HG02938 (cell line): ENCODE results near the gene ORC3.

Source experiments
- ATAC-seq: cut with Tn5 transposase; IDR thresholded peaks from one replicate; pipeline ENCODE4 v1.9.1; 2021; ENCODE audit warnings: mild to moderate bottlenecking, moderate library complexity; ENCODE audit not compliant: unreplicated experiment

ORC3 gene

GRCh38 chr6:87589693-87590416 is at the start of gene ORC3, which contains the start of gene RARS2:
Gene ORC3, plus strand, starts transcription at chr6:87590135. Its CDS starts 34 bp downstream, at chr6:87590169.
Gene RARS2, minus strand, starts transcription at chr6:87589987. Its CDS starts 30 bp downstream, at chr6:87589957.
- peak; percentile 99 for ATAC-seq

DNA sequence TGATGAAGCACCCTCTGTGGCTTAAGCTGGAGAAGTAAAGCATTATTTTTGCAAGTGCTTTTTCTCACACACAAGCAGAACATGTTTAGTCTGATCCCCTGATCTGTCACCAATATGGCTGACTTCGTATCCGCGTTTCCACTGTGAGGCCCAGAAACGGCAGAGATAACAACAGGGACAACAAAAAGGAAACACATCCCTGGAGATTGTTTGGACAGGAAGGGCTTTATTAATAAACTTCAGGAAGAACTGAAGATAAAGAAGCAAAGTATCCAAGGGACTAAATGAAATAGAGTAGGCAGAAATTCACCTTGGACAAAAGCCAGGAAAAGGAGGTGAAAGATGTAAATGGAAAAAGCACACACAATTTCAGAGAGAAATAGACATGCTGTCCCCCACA is 49.4 kb upstream of the ORC3 start:
- no peak for ATAC-seq

DNA sequence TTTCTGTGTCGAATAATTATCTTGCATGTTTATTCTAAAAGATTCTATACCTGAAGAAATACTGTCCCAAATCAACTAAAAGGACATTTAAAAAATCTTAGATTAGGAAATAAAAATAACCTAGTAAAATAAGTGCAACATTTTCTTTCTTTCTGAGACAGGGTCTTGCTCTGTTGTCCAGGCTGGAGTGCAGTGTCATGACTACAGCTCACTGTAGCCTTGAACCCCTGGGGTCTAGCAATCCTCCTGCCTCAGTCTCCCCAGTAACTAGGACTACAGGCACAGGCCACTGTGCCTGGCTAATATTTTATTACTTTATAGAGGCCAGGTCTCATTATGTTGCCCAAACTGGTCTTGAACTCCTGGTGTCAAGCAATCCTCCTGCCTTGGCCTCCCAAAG is 48.9 kb upstream of the ORC3 start:
- ATAC-seq = no peak

GRCh38 chr6:87541744-87542143 is 48.2 kb upstream of the ORC3 start:
- ATAC-seq = no peak

- no peak for ATAC-seq
Observed at GRCh38 chr6:87543696-87544473, 46.0 kb upstream of the ORC3 start.

DNA sequence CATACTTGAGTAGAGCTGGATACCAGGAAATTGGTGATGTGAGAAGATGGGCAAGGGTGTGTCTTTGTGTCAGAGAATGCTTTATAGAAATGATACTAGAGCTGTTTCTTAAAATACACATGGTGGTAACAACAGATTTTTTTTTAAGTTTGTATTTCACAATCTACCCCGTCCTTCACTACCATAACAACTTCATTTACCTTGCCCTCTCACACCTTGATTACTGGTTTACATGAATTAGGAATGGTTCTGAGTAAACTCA is 45.5 kb upstream of the ORC3 start:
- ATAC-seq = no peak

DNA sequence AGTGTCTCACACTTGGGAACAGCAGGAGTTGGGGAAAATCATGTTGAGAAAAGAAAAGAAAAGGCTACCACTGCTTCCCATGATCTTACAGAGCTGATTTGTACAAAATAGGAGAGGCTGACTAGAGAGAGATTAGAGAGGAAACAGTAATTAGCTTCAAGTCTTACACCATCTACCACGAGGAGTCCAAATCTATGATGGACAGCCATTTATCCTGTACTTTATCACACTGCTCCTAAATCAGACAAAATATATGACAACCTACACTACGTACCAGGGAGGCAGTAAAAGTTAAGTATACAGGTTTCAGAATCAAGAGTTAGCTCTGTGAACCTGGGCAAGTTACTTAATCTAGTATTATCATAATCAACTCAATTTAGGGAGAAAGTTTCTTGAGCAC is 38.1 kb upstream of the ORC3 start:
- ATAC-seq = no peak

- no peak for ATAC-seq
Observed at GRCh38 chr6:87553159-87553765, 36.7 kb upstream of the ORC3 start.

- ATAC-seq = no peak
Observed at GRCh38 chr6:87555506-87555905, 34.4 kb upstream of the ORC3 start.

- no peak for ATAC-seq
Observed at GRCh38 chr6:87558446-87558845, 31.5 kb upstream of the ORC3 start.

DNA sequence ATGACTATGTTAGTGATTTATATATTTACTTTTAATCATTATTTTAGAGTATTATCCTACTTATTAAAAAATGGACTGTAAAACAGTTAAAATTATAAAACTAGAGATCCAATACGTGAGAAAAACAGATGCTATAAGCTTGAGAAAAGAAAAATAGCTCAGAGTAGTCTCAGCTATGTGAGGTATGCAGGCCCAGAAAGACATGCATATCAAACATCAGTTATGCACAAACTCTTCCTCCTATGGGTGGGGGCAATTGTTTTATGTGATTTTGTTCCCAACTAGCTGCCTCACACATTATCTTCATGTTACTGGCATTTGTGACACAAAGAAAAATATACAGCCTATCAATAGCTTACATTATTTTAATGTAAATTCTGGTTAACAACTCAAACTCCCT is 28.9 kb upstream of the ORC3 start:
- ATAC-seq = no peak

GRCh38 chr6:87572021-87572420 is 17.9 kb upstream of the ORC3 start:
- no peak for ATAC-seq

GRCh38 chr6:87572883-87573282 is 17.1 kb upstream of the ORC3 start:
- ATAC-seq = peak; percentile 68

DNA sequence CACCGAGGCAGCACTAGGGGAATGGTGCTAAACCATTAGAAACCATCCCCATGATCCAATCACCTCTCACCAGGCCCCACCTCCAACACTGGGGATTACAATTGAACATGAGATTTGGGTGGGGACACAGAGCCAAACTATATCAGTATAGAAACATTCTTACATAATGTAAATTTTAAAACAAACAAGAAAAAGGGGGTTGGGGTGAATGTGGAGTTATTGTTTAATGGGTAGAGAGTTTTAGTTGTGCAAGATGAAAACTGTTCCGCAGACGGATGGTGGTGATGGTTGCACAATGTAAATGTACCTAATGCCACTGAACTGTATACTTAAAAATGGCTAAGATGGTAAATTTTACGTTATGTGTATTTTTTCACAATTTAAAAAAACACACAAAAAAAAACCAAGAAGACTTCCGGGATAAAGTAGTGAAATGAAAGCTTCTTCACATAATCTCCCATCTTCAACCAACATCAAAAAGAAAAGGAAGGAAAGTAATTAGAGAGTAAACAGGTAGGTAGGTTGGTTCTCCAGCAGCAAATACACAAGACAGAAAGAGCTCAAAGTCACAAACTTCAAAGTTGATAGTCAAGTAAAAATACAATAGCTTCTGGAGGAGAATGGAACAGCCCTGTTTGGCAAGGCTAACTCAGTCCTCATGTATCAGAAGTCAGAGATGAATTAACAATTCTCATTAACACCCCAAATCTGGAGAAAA is 16.5 kb upstream of the ORC3 start:
- no peak for ATAC-seq

DNA sequence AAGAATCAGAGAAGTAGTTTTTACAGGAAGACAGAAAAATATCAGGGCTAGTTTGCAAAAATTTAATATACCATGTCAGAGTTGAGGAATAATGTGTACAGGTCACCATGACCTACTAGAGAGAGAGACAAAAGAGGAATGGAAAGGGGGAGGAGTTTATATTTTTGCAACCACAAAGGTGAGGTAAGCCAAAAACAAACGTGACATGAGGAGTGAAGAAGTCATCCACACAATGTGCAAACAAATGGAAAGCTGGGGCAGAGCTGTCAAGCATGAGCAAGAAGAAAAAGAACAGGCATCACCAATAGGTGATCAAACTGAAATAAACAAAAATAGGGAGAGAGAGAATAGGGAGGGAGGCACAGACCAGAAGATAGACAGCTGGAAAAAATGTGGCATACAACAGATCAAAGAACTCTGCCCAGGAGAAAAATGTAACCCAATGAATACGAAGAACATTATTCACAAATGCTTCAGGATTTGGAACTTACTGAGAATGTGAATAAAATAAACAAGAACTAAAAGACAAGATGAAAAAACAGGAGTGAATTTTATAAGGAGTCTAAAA is 15.6 kb upstream of the ORC3 start:
- ATAC-seq = no peak

- no peak for ATAC-seq
Observed at GRCh38 chr6:87575423-87575822, 14.5 kb upstream of the ORC3 start.

DNA sequence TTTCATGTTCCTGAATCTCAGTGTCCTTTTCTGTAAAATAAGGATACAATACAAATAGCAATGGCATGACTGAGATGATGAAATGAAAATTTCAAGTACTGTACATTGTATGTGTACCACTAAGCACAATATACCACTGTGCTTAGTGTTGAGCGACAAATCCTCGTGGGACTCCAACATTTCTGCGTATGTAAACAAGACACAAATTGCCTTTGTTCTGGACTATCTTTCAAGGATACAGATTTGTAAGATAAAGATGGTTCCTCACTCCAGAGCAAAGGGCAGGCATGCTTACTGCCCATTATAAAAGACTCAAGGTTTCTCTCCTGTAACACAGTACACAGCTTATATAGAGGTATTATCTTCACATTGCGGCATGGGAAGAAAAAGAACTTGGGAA is 6.1 kb upstream of the ORC3 start:
- no peak for ATAC-seq

GRCh38 chr6:87586371-87587077 is 3.4 kb upstream of the ORC3 start:
- no peak for ATAC-seq

DNA sequence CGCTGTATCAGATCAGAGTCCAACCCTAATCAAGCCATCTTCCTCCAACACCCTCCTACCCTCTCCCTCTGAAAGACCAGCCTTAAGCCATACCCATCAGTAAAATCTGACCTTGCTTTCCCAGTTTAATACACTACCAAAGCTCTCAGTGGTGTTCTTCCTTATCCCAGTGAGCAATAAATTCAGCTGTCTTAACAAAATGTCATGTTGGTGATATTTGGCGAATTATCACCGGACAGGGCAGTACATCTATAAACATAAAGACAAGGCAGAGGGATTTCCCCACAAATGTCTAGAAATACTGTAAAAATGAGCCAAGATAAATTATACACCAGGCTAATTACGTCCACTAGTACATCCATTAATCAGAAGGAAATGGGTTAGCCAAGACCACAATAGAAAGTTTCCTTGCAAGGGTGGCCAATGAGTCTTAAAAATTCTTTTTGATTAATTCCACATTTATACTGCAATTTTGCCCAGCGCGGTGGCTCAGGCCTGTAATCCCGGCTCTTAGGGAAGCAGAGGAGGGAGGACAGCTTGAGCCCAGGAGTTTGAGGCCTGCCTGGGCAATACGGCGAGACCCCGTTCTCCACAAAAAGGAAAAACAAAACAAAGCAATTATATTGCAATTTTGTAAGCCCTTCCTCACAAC is 1.1 kb upstream of the ORC3 start:
- no peak for ATAC-seq

- ATAC-seq = no peak
Observed at GRCh38 chr6:87590417-87590880, 514 bp downstream of the ORC3 start.
